GM19025 (cell line): ENCODE results near the gene FBXW4.

Experiments
- ATAC-seq: cut with Tn5 transposase; IDR thresholded peaks from one replicate; pipeline ENCODE4 v1.9.1; 2021; ENCODE audit warnings: mild to moderate bottlenecking, low read depth, moderate library complexity; ENCODE audit not compliant: unreplicated experiment

FBXW4 gene

DNA sequence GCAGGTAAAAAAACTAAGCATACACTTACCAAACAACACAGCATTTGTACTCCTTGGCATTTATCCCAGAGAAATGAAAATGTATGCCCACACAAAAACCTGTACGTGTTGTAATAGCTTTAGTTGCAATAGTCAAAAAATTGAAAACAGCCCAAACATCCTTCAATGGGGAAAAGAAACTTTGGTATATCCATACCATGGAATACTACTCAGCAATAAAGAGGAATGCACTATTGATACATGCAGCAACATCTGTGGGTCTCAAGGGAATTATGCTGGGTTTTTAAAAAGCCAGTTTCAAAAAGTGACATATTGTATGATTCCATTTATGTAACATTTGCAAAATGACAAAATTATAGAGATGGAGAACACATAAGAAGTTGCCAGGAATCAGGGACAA is 71.4 kb downstream of the FBXW4 start:
- no peak for ATAC-seq

GRCh38 chr10:101619983-101620382 is 75.0 kb downstream of the FBXW4 start:
- no peak for ATAC-seq

DNA sequence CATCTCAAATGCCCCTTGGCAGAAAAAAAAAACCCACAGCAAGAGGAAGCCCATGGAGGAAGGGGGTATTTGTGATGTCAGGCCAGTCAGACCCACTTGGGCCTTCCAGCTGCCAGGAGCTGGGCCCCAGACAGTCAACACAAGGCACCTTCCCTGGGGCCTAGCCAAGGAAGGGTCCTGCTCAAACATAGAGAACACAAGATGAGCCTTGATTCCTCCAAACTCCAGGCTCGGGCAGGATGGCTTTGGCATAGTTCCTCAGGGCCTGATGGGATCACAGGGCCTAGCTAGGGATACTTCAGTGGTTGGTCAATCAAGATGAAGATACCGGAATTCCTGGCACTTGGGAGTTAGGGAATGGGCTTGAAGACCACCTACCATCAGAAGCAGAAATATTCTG is 76.1 kb downstream of the FBXW4 start:
- ATAC-seq, result no peak

GRCh38 chr10:101617824-101618568 is 77.0 kb downstream of the FBXW4 start:
- no peak for ATAC-seq

DNA sequence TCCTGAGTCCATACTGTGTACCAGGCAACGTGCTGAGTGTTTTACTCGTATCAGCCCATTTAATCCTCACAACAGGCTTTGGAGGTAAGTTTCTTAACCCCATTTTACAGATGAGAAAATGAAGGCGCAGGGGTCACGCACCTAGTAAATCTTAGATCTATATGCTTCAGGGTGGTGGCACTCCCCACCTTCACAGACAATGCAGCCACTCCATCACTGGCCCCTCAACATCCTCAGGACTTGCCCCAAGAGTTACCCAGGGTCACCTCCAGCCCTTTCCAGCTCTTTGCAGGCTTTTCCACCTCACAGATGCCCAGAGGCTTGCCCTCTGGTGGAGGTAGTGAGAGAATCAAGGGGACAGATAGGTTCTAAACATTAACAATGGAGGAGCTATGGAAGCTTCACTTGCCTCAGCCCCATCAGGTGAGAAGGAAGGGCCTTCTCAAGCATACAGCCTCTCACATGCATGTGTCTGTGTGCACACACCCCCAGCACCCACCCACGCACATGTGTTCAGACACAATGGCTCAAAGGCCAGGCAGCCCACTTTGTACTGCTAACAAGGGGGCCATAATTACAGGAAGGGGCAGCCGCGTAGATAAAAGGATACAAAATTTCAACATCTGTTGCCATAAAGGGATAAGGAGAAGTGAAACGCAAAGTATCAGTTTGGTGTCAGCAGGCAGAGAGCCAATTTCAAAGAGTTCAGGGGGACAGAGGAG is 77.7 kb downstream of the FBXW4 start:
- no peak for ATAC-seq

DNA sequence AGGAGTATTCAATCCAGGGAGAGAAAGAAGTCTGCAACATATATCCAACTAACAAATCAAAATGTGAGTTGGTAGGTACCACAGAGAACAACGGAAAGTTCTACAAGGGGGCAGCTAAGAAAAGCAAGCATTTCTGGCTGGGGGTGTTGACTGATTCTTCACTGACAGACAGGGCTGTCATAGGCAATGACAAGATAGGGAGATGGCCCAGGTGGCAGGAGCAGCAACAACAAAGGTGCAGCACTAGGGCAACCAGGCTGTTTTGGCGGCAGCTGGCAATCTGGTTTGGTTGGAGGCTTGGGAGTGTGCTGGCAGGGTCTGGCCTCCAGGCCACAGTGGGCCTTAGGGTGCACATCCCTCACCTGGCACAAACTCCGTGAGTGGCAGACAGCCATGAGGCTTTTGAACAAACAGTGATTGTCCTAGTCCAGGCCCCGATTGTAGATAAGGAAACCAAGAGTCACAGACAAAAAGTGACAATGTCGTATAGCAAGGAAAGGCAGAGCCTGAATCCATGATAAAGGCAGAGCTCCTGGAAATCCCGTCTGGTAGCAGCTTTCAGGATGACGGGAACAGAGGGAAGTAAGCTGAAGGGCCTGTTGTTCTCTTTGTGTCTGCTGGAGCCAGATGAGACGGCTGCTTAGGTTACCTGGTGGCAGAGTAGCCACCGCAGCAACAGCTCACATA is 78.4 kb downstream of the FBXW4 start:
- ATAC-seq, result no peak

GRCh38 chr10:101615525-101616116 is 79.3 kb downstream of the FBXW4 start:
- no peak for ATAC-seq

DNA sequence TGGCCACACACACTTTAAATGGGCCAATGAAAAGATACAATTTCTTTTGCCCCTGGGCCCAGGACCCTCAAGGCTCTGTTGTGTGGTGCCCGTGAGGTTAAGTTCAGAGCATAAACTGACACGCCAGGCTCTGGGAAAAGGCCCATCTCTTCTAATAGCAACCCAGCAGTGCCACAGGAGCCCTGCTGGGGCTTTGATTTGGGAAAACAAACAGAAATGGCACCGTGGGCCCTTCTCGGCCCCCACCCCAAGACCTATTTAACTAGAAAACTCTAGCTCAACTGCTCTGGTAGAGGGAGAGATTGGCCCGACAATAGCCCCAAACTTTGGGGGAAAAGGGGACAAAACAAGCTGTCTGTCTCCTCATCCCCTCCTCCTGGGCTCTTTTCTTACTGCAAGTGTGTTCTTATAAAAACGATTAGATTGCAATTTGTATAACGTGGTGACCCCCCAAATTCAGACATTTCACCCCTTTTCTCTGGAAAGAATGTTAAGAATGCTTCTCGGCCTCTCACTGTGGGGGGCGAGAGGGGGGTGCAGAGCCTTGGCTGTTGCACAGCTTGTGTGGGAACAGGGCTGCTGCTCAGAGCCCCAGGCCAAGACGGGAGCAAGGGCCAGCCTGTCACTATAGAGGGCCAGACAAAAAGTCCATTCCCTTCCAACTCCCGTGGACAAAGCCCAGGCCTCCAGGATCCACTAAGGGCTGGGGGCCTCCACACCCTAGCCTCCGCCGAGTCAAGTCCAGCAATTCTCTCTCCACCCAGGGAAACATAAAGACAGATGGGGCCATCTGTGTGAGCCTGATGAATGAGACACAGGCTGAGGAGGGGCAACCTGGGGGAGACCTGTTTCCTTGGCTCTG is 80.1 kb downstream of the FBXW4 start:
- no peak for ATAC-seq

DNA sequence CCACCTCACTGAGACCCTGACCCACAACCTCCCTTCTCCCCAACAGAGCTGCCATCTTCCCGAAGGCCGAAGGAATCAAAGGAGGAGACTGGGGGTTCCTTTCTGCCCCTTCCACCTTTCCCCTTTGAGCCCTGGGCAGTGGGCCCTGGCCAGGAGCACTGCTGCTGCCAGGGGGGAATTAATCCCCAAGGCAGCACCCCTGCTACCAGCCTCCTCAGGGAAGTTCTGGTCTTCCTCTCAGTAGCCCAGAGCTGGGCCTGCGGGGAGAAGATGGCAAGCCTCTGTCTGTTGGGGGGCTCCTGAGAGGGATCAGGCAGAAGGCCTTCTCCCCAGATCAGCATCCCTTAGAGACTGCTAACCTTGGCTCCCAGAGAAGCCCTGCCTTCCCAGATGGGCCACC is 81.3 kb downstream of the FBXW4 start:
- ATAC-seq, result no peak

- ATAC-seq, result no peak
Observed at GRCh38 chr10:101612872-101613271, 82.1 kb downstream of the FBXW4 start.

DNA sequence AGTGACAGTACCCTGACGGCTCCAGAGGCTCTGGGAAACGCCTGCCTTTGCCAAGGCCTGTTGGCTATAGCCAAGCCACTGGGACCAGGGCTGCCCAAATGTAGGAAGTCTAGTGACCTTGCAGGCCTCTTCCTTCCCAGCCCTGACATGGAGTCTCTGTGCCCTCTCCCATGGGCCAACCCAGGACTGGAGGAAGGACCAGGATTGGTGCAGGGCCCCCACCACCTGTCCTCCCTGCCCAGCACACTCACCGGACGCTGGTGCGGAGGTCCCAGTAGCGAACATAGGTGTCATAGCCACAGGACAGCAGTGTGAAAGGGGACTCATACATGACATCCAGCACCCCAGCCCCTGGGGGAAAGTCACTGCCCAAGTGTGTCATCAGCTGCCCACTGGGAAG is 82.9 kb downstream of the FBXW4 start:
- no peak for ATAC-seq

DNA sequence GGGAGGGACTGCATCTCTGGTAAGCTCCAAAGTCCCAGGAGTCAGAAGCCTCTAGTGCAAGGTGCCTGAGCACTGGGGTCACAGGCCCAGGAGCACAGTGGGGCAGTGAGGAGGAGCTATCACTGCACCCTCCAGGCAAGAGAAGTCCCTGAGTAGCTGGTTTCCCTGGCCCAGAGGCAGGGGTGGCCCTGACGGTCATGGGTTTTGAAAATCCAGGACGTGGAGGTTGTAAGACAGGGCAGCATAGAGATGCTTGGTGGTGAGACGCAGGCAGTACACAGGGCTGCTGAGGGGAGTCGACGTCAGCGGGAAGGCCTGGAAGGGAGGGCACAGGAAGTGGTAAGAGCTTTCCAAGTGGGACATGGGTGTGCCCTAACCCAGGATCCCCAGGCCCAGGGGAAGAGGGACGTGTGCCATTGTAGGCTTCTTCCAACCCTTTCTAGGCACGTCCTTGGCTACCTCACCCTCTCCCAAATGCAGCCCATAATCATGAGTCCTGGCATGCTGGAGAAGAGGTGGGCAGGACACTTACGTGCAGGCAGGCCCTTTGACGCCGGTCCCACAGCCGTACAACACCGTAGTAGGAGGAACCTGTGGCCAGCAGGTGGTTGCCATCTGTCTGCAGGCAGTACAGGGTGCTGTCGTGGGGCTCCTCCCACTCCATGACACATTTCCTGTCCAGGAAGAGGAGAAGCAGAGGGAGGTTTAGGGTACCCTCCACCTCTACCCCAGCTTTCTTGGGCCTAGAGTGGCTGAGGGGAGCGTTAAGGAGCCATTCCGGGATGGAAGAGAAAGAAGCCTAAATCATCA is 83.7 kb downstream of the FBXW4 start:
- ATAC-seq, result no peak

GRCh38 chr10:101609481-101609880 is 85.5 kb downstream of the FBXW4 start:
- no peak for ATAC-seq

GRCh38 chr10:101607124-101607523 is 87.8 kb downstream of the FBXW4 start:
- no peak for ATAC-seq

- no peak for ATAC-seq
Observed at GRCh38 chr10:101602761-101603398, 92.1 kb downstream of the FBXW4 start.

DNA sequence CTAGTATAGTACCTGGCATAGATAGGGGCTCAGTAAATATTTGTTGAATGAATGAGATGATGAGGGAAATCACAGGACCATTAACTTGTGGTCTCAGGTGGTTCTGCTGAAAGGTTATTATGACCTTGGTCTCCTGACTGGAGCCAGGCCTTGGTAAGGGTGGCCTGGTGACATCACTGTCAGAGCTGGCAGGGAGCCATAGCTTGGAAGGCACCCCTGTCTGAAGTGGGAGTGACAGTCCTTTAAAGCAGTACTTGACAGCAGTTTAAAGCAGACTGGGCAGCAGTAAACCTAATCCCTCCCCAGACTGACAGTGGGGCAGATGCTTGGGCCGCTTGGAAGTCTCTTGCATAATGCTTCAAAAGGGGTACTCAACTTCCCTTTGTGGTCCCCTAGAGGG is 93.4 kb downstream of the FBXW4 start:
- no peak for ATAC-seq

DNA sequence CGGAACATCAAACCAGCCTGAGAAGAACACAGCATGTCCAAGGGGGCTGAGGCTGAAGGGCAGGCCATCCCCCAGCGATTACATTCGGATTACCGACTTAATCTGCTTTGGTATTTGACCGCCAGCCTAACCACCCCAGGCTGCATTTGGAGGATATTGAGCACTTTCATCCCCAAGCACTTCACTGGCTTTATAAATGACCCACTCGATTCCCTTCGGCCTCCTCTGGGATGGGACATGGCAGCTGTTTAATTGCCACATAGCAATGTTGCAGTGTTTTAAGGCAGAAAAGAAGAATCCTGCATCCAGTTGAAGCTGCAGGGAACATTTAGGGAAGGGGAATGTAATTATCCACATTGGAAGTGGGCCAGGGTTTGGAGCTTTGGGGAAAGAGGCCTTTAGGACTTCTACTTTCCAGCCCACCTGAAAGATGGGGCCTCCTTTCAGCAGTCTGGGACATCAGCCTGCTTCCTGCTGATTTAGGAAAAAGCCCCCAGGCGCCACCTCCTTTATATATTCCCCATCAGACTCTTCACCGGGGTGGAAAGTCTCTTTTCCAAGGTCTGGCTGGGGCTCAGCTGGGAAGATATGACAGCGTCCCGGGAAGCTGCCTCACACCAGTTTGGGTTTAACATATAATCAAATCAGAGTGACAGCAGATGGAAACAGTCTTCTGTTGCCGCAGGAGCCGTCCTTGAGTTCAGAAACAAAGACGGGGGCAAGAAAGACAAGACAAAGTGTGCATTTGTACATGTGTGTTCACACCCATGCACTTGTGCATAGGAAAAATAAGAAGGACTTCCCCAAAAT is 97.7 kb downstream of the FBXW4 start:
- ATAC-seq, result no peak
